ENCODE data around the gene KANK4.
A peak's percentile ranks its signal among the peaks of the same experiment; 100 is the strongest.

KANK4 gene

GRCh38 chr1:62336995-62337705 lies 17.9 kb upstream of the KANK4 start:
- peak; percentile 7 for DNase-seq

GRCh38 chr1:62336638-62336994 lies 17.4 kb upstream of the KANK4 start:
- DNase-seq = no peak

GRCh38 chr1:62335656-62336055 lies 16.4 kb upstream of the KANK4 start:
- no peak for DNase-seq

- no peak for DNase-seq
Observed at GRCh38 chr1:62334434-62334985, 15.3 kb upstream of the KANK4 start.

- peak; percentile 28 for DNase-seq
Observed at GRCh38 chr1:62333441-62333840, 14.2 kb upstream of the KANK4 start.

GRCh38 chr1:62327360-62328055 lies 8.3 kb upstream of the KANK4 start:
- DNase-seq = no peak

GRCh38 chr1:62325681-62326080 lies 6.4 kb upstream of the KANK4 start:
- peak; percentile 15 for DNase-seq

GRCh38 chr1:62325081-62325480 lies 5.8 kb upstream of the KANK4 start:
- DNase-seq = peak; percentile 11

- DNase-seq = peak; percentile 77
Observed at GRCh38 chr1:62321446-62321845, 2.2 kb upstream of the KANK4 start.

GRCh38 chr1:62318320-62318755 lies 896 bp downstream of the KANK4 start:
- no peak for DNase-seq

- no peak for DNase-seq
Observed at GRCh38 chr1:62317021-62317768, 2.0 kb downstream of the KANK4 start.

- DNase-seq = no peak
Observed at GRCh38 chr1:62316135-62316534, 3.1 kb downstream of the KANK4 start.

- no peak for DNase-seq
Observed at GRCh38 chr1:62315387-62315786, 3.8 kb downstream of the KANK4 start.

GRCh38 chr1:62314454-62315350 lies 4.5 kb downstream of the KANK4 start:
- DNase-seq = no peak

- DNase-seq = no peak
Observed at GRCh38 chr1:62312698-62313097, 6.5 kb downstream of the KANK4 start.

GRCh38 chr1:62311473-62311943 lies 7.7 kb downstream of the KANK4 start:
- DNase-seq = no peak

- DNase-seq = no peak
Observed at GRCh38 chr1:62309906-62310305, 9.3 kb downstream of the KANK4 start.

- no peak for DNase-seq
Observed at GRCh38 chr1:62308606-62309005, 10.6 kb downstream of the KANK4 start.

GRCh38 chr1:62307895-62308492 lies 11.2 kb downstream of the KANK4 start:
- DNase-seq = no peak

GRCh38 chr1:62307446-62307845 lies 11.8 kb downstream of the KANK4 start:
- DNase-seq = no peak

- DNase-seq = no peak
Observed at GRCh38 chr1:62306065-62306464, 13.2 kb downstream of the KANK4 start.

GRCh38 chr1:62304975-62305374 lies 14.3 kb downstream of the KANK4 start:
- no peak for DNase-seq

Measured in fibroblast of skin of back (primary cell).